HG02852 (cell line): ENCODE results near the gene CNGB1.

Source experiments
- ATAC-seq: cut with Tn5 transposase; IDR thresholded peaks from one replicate; pipeline ENCODE4 v1.9.1; 2021; ENCODE audit warnings: mild to moderate bottlenecking, moderate library complexity; ENCODE audit not compliant: unreplicated experiment

Gene CNGB1

DNA sequence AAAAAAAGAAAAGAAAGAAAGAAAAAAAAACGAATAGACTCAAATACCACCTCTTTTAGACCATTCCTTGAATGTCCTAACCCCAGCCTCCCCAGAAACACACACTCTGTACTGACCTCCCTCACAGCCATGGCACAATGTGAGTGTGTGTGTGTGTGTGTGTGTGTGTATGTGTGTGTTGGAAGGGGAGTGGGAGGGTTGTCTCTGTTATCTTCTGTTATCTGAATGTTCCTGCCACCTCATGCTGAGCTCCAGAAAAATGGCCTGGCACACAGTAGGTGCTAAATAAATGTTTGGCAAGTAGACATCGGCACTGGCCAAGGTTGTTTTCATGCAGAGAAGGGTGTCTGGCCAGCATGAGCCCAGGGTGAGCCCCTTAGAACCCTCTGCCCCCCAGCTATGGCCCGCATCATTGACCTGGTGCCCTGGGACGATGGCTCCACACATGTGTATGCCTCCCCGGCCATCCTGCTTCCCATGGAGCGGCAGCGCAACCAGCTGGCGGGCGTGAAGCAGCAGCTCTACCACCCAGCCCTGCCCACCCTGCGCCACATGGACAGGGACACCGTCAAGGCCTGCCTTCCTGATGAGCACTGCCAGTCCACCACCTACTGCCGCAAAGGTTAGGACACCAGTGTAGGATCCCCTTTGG lies 6.6 kb upstream of the CNGB1 start:
- ATAC-seq: no peak

GRCh38 chr16:57976331-57976796 lies 5.4 kb upstream of the CNGB1 start:
- no peak for ATAC-seq

- no peak for ATAC-seq
These were observed 1.4 kb upstream of the CNGB1 start for GRCh38 chr16:57972306-57972705.

DNA sequence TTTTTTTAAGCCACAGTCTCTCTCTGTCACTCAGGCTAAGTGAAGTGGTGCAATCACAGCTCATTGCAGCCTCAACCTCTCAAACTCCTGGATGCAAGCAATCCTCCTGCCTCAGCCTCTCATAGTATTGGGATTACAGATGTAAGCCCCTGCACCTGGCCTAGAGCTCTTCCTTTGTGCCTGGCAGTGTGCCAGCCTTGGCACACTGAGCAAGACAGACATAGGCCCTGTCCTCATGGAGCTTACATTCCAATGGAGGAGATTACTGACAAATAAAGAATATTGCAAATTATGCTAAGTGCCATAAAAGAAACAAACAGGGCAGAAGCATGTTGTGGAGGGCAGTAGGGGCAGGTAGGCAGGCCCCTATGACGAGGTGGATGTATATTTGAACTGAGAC lies 920 bp upstream of the CNGB1 start:
- ATAC-seq: no peak

GRCh38 chr16:57970319-57970718 lies 609 bp downstream of the CNGB1 start:
- ATAC-seq: no peak

DNA sequence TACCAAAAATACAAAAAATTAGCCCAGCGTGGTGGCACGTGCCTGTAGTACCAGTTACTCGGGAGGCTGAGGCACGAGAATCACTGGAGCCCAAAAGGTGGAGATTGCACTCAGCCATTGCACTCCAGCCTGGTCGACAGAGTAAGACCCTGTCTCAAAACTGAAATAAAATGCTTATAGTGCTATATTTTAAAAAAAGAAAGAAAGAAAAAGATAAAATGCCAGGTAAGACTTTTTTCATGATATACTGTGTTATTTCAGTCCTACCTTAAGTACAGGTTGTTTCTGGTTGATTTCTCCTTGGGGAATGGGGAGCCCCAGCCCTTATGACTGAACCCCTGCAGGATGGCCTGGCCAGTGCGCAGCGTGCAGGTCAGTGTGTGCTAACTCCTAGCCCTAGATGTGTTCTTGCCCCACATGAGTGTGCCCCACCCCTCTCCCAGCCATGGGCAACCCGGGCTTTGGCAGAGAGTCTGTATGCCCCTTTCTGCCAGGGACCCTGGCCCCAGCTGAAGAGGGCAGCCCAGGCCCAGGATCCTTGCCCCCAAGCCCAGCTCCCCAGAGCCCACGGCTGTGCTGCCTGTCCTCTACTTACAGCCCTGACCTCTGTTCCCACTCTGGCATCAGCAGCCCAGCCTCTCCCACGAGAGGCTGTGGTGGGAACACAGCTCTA lies 1.3 kb downstream of the CNGB1 start:
- no peak for ATAC-seq

- ATAC-seq: no peak
These were observed 3.0 kb downstream of the CNGB1 start for GRCh38 chr16:57967916-57968315.

- no peak for ATAC-seq
These were observed 3.9 kb downstream of the CNGB1 start for GRCh38 chr16:57966986-57967385.

DNA sequence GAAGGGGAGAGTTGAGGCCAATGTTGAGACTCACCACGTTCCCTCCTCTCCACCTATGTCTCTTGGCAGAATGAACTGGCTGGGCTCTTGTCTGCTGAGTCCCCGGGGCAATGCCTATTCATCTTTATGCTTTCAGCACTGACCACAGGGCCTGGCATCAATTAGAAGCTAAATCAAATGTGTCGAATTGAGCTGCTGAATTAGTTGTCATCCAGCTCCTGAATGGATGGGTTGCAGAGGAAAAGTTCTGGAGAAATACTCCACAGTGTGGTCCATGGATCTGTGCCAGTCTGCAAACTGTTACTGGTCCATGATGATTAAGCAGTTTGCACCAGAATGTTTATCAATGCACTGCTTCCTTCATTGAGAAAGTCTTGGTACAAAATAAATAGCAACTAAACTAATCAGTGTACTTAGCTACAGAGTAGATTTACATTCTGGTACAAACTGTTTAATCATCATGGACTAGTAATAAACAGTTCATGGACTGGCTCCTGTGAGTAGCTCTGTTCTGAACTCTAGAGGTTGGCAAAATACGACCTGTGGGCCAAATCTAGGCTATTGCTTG lies 4.6 kb downstream of the CNGB1 start:
- no peak for ATAC-seq

GRCh38 chr16:57964157-57964700 lies 6.7 kb downstream of the CNGB1 start:
- ATAC-seq: no peak

DNA sequence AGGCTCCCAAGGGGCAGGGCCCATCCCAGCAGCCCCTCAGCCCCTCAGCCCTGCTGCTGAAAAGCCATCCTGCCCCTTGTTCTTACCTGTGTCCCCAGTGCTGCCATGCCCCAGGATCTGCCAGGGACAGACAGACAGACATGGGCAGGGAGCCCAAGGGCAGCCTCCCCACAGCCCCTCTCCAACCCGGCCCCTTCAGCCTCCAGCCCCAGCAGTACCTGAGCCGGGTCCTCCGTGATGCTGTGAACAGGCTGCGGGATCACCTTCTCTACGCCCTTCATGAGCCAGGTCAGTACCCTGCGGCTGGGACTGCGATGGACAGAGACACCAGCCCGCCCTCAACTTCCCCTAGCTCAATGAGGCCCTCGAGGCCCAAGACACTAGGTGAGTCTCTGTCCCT lies 8.2 kb downstream of the CNGB1 start:
- no peak for ATAC-seq

GRCh38 chr16:57962046-57962445 lies 8.9 kb downstream of the CNGB1 start:
- ATAC-seq: no peak

GRCh38 chr16:57961538-57961937 lies 9.4 kb downstream of the CNGB1 start:
- no peak for ATAC-seq

- no peak for ATAC-seq
These were observed 10.0 kb downstream of the CNGB1 start for GRCh38 chr16:57960826-57961472.

GRCh38 chr16:57960310-57960709 lies 10.6 kb downstream of the CNGB1 start:
- ATAC-seq: no peak

GRCh38 chr16:57959804-57960203 lies 11.1 kb downstream of the CNGB1 start:
- no peak for ATAC-seq

- ATAC-seq: no peak
These were observed 11.8 kb downstream of the CNGB1 start for GRCh38 chr16:57959121-57959520.

DNA sequence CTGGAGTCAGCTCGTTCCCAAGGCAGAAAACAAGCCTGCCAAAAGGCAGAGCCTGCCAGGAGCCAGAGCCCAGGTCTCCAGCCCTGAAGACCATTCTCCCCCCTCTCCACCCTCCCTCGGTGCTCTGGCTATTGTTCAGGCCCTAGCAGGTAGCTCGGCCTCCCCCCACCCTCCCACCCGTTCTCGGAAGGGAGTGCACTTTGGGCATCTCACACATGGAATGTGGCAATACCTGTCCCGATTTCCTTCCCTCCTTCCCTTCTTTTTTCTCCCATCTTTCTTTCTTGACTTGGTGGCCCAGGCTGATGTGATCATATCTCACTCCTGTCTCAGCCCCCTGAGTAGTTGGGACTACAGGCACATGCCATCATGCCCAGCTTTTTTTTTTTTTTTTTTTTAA lies 12.4 kb downstream of the CNGB1 start:
- ATAC-seq: no peak

GRCh38 chr16:57957673-57958392 lies 13.1 kb downstream of the CNGB1 start:
- ATAC-seq: no peak

DNA sequence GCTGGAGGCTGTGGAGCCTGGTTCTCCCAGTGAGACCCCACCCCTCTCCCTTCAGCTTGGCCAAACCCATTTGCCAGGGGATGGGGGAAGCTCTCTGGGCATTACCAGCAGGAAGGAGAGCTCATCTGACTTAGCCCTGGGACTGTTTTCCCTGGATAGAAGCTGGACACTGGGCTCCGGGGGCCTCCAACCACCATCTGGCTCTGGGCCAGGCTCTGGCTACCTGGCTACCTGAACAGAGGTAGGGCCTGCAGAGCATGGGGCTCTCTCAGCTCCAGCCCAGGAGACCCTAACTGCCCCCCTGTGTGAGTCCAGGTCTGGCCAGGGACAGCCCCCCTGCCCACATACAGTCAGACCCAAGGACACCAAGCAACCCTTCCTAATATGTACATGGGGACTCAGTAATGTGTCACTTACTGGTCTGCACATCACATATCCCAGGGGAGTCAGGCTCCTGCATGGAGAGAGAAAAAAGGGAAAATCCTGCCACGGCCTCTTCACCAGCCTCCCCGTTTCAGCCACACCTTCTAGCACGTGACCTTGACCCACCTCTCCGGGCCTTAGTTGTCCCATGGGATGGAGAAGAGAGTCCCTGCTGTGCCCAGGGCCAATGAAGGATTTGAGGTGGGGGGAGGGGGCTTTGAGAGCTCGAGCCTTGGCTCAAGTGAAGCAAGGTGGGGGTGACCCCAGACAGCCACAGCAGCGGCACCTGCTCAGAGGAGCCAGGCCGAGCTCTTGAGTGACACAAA lies 13.8 kb downstream of the CNGB1 start:
- no peak for ATAC-seq
